Adrenal gland (tissue), 5 donors: ENCODE measurements around the gene DCAF11.

Source experiments
- POLR2A ChIP-seq, 2 donors: fragments of 450-650 bp; IDR thresholded peaks; one replicate each; pipeline ENCODE4 v1.6.1; 2017; ENCODE audit warnings: antibody characterized with exemption in 2 of 2, mild to moderate bottlenecking in 2 of 2, moderate library complexity in 1 of 2
- TF ChIP-seq, protein P1 (sequence below), 6 experiments: fragments of 450-650 bp in 4 of 6; fragments of 200-600 bp in 2 of 6; sonication (generic) in 1 of 6; IDR thresholded peaks; 1 replicate in 5 of 6; 2 replicates in 1 of 6; pipeline versions ENCODE4 v1.5.1 to v1.8.0; 2016 to 2021; ENCODE audit warnings: antibody characterized with exemption in 6 of 6, mild to moderate bottlenecking in 2 of 6, moderate library complexity in 1 of 6
- donor health status: DM: no; HTN: no; CAD: no.

GRCh38 chr14:24094841-24095270, 19.7 kb upstream of the DCAF11 start:
- TF ChIP-seq, protein P1, sequence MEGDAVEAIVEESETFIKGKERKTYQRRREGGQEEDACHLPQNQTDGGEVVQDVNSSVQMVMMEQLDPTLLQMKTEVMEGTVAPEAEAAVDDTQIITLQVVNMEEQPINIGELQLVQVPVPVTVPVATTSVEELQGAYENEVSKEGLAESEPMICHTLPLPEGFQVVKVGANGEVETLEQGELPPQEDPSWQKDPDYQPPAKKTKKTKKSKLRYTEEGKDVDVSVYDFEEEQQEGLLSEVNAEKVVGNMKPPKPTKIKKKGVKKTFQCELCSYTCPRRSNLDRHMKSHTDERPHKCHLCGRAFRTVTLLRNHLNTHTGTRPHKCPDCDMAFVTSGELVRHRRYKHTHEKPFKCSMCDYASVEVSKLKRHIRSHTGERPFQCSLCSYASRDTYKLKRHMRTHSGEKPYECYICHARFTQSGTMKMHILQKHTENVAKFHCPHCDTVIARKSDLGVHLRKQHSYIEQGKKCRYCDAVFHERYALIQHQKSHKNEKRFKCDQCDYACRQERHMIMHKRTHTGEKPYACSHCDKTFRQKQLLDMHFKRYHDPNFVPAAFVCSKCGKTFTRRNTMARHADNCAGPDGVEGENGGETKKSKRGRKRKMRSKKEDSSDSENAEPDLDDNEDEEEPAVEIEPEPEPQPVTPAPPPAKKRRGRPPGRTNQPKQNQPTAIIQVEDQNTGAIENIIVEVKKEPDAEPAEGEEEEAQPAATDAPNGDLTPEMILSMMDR (IDR thresholded peaks at IDR 0.05): no peak
- no peak for TF ChIP-seq POLR2A (IDR thresholded peaks at IDR 0.05)
